GM19397 (cell line): Measurements from ENCODE around the gene SAP30L.

Experiments used
- ATAC-seq: cut with Tn5 transposase; IDR thresholded peaks from one replicate; pipeline ENCODE4 v1.9.1; 2021; ENCODE audit warnings: mild to moderate bottlenecking, moderate library complexity; ENCODE audit not compliant: unreplicated experiment

Gene SAP30L

DNA sequence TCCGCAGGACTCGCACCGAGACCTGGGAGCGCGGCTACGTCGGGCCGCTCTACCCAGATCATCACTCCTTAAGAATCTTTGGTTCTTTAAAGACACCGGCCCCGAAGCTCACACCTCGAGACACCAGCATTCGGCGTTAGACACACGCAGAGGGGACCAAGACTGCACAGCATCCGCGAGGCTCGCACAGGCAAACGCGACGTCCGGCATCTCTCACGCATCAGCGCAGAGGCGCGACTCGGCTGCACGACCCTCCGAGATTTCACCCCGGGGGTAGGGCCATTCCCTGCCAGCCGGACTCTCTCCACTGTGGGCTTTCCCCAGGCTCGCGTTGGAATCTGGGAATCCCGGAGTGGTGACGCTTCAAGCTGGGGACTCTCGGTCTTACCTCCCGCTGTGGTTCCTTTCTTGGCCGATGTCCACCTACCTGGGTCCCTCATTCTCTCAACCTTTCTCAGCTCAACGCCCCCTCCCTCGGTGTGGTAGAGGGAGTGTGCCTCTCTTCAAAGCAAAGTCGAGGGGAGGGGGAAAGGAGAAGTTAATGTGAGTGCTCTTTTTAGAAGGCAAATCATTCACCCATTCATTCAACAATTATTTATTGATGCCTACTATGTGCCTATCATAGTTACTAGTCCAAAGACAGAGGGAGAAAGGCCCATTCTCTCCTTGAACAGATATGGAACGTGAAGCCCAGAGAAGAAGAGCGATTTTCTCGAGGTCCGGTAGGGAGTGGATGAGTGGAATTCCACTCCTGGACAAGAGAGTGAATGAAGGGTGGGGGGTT is 33.6 kb downstream of the SAP30L start:
- no peak for ATAC-seq

DNA sequence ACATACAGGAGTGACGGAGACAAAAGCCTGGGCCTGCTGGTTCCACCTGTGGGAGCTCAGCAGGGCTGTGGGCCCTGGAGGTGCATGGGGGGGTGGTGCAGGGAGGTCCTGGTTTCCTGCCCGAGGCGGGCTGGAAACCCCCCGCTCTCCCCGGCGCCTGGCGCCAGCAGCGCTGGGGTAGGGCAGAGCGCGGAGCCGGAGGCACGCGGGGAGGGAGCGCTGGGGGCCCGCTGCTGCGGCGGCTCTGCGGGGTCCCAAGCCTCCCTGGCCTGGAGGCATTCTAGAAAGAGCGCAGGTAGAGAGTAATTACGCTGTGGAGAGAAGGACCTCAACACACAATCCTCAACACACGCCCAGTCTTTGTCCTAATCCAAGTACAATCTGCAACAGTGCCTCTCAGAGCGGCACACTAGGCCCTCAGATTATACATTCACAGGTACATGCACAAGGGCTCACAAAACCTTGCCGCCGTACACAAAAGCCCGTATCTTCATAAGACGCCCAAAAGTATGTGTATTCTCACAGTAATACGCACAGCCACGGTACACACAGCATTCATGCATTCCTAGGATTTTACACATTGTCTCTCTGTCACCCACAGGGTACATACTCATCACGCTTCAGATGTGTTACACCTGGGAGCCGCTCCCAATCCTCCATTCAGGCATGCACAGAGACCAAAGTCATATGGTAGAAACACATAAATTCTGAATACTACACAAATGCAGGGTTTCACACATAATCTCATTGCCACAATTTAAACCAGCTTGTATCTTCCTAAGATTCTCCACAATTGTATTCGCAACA is 34.4 kb downstream of the SAP30L start:
- peak; percentile 51 for ATAC-seq

DNA sequence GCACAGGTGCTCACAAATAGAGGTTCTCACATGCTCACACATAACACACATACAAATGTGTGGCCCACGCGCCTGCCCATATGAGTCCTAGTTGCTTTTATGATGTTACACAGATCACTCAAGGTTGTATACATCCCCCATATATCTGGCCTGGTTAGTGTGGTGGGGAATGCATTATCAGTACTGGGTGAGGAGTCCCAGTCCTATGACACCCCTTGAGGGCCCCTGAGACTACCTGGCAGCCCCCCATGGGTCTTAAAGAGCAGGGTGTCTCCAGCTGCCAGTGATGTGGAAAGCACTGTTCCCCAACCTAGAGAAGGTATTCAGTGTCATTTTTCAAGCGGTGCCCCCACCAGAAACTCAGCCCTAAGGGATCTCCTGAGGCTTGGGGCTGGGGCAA is 35.0 kb downstream of the SAP30L start:
- ATAC-seq: no peak

DNA sequence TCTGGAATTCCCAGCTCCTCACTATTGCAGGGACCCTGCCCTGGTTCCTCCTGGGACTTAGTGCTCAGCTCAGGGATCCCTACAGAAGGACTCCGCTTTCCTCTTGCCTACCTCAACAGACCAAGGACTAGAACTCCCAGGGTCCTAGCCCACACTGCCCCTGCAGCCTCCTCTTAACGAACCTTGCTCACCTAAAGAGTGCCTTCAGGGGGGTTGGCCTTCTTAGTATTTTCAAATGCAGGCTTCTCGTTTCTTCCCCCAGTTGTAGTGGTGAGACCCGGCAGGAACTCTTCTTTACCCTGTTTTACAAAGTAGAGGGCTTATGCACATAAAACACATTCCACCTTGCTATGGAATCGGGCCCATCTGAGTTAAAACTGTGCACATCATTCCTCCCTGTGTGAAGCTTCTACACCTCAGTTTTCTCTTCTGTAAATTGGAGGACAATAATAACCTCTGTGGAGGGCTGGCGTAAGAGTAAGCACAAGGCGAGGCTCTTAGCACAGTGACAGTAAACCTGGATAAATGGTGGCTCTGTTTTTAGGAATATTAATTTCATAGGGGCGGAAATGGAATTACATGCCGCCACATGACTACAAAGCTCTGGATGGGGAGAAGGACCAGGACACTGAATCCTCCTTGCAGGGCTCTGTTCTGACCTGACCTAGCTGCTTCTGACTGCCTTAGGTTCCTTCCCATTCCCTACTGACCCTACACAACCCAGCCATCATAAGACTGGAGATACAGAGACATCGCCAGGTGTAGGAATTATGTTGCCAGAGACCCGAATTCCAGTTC is 36.0 kb downstream of the SAP30L start:
- no peak for ATAC-seq

DNA sequence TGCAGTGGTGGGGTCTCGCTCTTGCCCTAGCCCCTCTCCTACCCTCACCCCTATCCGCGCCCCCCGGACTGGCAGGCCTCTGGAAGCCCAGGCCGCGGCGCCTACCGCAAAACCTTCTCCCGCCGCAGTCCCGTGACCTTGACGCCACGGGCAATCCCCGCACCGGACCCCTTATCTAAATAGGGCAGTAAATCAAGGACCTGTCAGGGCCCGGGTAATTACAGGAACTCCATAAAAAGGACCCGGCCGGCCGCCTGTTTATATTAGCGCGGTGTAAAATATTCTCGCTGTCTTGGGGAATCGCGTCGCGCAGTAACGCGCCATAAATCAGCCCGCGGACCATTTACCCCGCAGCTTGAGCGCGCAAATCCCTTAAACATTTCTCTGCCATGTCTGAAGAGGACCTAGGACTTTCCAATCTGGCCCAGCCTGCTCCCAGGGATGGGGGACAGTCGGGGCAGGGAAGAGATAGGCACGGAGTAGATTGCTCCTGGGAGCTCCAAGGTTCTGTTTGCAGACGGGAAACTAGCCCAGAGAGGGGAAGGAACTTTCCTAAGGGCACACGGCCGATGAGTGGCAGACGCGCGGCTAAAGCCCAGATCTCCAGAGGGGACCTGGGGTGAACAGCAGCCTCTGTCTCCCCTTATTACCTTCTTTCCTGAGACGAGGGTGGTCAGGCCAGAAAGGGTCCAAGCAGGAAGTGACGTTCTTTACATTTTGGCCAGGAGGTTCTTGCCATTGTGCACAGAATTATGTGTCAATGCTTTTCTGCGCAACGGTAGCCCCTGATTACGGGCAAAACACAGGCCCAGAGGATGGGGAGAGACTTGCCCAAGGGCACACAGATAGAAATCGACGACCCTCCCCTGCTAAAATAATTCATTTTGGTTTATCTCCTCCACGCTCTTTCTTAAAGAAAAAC is 37.0 kb downstream of the SAP30L start:
- no peak for ATAC-seq

DNA sequence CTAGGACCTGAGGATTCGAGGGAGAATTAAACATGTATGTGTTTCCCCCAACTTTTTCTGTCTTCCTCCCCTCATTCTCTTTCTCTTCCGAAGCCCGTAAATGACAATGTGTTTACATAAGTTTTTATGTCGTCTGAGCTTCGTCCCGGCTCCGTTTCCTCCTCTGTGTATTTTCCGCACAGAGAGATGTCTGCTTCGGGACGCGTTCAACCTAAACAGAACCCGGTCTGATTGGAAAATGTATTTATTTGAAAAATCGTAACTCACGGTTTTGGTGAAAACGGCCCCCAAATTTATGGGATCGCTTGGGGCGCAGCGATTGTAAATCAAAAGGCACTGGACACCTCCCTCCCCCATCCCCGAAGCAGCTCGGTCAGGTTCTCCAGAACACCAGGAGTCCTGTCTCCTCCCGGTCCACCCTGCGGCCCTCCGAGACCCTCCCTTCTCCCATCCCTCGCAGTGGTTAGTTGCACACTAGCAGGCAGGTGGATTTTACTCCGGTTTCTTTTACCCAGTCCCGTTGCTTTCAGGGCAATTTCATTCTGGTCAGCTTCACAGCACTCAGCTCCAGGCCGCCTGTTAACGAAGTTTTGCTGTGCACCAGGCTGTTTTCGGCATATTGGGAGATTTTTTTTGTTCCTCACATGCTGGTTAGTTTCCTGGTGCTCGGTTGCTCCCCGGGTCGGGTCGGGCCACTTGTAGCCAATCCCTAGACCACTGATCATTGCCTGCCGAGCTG is 38.0 kb downstream of the SAP30L start:
- no peak for ATAC-seq

DNA sequence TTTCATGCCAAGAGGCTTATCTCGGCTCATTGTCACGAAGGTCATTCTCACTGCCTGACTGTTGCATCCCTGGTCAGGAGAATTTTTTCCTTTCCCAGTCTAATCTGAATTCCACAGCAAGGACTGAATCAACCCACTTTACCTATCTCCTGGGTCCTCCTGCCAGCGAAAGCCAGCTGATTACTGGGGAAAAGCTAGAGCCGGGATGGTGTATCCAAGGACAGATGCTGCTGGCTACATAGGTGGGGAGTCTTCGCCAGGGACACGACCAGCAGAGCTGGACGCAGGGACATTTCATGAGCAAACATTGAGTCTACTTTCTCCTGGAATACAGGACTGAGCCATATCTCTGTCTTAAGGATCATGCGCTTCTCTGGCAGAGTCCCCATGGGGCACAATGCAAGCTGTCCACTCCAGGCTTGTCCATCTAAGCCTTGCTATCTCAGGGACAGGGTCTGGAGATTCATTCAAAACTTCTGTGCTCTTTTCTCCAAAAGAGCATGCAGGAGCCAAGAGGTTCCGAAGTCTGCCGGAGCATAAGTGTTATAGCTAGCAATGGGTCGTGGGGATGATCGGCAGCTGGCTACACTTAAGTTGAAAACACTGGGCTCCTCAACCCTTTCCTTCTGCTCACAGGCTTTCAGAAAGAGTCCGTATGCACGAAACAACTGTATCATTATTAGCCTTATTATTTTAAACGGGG is 38.7 kb downstream of the SAP30L start:
- ATAC-seq: no peak

DNA sequence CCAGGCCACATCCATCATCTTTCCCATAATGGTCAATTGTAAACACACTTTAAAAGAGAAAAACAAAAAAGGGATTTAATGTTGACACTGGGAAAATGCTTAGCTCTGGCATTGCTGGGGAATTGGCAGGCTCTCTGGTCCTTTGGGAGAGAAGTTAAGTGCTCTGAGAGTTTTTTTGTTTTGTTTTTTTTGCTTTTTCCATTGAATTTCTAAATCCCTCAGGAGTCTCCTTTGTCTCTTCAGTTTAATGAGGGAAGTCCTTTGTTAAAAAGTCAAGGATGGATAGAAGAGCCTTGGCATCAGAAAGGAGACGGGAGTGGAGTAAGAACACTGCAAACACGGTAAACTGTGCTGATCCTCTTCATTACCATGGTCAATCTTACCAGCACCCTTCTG is 39.3 kb downstream of the SAP30L start:
- no peak for ATAC-seq

DNA sequence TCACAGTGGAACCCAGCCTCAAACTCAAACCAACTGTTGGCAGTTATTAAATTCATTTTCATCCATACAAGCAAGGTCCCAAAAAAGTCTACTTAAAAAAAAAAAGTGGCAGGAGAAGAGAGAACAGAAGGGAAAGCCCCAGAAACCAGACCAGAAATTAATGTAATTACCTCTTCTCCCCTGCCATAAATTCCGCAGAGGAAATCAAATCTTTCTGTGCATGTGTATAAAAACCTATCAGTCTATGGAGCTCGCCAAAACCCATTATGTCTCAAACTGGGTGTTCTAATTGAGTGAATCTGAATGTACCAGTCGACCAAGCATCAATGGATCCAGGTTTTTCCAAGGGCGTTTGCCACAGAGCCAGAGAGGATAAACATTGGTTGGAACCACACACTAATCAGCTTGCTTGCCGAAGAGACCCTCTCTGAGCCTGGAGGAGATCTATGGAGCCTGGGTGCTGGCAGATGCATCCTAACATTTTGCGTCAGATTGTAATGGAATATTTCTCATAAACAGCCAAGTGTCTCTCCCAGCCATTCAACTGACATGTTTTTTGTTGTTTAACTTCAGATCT is 40.1 kb downstream of the SAP30L start:
- no peak for ATAC-seq

DNA sequence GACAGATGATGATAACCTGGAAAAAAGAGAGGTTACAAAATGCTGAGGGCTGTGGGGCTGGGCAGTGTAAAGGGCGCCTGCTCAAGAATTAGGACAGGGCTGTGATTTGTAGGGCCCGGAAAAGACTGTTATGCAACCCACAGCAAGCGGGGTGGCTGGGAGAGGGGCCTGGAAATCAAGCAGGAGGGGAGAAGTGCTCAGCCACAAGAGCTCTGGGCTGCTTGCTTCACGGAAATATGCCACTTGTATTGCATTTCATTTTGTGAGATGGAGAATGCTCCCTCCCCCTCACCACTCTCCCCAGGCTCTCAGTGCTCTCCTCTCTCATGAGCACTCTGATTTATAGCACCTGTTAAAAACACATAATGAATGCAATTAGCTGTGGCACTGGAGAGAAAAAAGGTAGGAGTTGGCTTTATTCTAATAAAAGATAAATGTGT is 40.6 kb downstream of the SAP30L start:
- no peak for ATAC-seq

DNA sequence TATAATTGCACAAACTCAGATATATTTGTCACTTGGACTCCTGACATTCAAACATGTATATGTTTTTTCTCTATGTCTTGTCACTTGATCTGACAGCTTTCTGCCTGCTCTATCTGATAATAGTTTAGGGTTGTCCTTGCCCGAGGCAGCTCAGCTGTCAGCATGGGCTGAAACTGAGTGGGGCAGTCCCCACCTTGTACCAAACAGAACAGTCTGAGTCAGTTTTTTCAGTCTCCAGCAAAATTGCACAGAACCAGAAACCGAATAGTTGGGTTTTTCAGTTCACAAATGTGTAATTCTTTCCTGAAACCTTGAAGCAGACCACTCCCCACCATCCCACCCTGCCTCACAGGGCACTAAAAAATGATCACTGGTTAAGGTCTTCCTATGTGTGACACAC is 41.7 kb downstream of the SAP30L start:
- ATAC-seq: peak; percentile 78

DNA sequence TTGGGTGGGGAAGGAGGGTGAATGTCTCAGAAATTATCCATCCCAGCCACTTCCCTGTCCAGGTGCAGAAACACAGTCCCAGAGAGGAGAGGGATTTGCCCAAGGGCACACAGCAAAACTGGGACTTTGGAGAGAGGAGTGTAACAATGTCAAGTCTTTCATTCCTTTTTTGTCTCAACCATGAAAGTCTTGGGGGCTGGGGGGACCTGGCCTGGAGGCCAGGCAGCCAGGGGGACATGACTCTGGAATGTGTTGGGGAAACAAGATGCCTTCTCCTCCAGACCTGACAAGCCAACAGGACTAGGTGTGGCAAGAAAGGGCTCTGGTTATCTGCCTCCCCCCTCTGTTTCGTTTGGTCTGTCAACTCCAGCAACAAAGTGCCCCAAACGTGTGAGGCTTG is 46.1 kb downstream of the SAP30L start:
- ATAC-seq: no peak

DNA sequence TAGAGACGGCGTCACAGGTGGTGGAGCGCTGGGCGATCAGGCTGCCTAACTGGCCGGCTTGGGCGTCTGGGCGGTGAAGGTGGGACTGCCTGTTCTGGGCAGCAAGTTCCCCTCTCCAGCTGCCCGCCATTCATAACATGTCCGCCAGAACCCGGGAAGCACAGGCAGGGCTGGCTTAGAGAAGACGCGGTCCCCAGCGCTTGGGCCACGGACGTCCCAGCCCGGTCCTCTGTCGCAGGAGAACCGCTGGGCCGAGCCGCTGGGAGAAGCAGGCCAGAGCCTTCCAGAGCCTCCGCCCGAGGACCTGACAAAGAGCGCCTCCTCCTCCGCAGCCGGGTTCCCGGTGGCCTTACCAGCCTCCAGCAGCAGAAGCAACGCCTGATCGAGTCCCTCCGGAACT is 47.5 kb downstream of the SAP30L start:
- ATAC-seq: no peak

DNA sequence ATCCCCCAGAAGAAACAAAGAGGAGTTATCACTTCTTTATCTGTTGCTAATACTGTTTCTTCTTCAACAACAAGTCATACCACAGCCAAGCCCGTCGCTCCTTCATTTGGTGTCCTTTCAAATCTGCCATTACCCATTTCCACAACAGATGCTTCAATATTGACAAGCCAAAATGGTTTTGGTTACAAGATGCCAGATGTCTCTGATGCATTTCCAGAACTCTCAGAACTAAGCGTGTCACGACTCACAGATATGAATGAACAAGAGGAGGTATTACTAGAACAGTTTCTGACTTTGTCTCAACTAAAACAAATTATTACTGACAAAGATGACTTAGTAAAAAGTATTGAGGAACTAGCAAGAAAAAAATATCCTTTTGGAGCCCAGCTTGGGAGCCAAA is 48.2 kb downstream of the SAP30L start:
- no peak for ATAC-seq

DNA sequence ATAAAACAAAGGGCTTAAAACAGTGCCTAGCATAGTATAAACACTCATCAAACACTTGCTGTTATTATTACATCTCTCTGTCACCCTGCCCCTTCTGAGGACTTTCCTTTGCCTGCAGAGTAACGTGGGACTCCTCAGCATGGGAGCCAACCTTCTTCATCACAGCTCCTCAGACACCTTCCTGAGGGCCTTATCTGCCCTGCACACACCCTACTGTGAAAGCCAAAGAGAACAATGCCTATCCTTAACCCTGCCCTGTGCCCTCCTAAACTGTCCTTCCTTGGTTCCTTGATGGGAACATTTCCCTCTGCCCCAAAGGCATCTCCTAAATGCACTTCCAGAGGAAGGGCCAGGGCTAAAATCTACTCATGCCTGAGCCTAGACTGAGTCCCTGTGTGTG is 52.8 kb downstream of the SAP30L start:
- no peak for ATAC-seq

DNA sequence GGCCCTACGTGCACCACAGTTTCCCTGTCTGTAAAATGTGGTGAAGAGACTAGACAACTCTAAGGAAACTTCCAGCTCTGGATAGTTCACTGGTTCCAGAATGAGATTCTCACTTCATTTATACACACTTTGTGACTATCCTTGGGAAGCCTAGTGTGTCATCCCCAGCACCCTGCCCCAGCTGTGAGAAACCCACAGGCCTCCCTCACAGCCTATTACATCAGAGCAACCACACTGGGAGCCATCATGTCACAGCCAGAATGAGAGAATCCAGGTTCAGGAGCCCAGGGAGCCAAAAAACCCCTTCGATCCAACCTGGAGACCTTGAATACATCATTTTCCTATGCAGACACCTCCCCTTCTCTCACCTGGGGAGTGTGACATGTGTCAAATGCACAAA is 53.2 kb downstream of the SAP30L start:
- ATAC-seq: no peak

DNA sequence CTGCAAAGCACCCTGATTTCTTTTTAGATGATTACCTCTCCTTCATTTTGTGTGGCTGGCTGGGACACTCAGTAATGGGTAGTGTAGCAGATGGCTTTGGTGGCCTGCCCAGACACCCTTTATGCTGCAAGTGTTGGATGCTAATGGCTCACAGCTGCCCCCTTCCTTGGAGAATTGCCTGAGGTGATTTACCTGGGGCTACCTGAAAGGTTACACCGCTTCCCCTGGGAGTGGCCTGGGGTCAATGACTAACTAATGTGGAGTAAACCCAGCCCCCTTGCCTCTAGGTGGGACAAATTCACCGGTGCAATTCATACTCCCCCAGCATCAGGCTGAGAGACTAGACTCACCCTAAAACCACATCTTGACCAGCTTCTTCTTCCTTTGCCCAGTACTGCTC is 55.8 kb downstream of the SAP30L start:
- ATAC-seq: no peak

DNA sequence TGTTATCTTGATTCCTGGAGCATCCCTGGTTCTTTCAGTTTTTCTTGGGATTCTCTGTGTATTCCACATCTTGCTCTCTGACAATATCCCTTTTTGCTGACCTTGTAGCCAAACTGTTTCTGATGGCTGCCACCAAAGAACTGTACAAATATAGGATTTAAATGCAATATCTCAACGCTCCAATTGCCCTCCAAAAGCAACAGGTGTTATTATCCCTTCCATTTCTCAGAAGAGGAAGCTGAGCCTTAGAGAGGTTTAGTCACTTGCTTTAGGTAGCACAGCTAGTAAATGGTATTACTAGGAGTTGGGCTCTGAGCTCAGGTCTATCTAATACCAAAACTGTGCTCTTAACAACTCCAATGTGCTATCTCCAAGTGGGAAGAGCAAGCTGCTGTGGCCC is 56.4 kb downstream of the SAP30L start:
- no peak for ATAC-seq

DNA sequence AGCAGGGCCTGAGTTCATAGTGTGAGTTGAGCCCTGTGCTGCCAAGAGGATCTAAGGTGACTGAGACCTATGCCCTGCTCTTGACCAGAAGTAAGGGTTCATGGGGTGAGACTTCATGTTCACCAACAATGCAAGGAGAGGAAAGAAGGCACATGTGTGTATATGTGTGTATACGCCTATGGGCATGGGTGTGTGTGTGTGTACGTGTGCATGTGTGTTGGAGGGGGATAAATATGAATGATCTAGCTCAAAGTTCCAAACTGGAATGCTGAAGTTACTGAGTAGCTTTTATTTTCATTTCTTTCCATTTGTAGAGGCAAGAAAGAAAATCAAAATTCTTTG is 57.9 kb downstream of the SAP30L start:
- ATAC-seq: no peak
